ENCODE data around the gene MTCL1. TPM values are rescaled to one million over a fixed set of nuclear protein-coding genes. Genes with fewer than 3 reads are reported as not detected.

Gene MTCL1
- total RNA-seq, 1 experiment from 2014 or later = 50.1 TPM

GRCh38 chr18:8812631-8813030 is 107.3 kb downstream of the MTCL1 start:
- no peaks in the 10 kb centered on the region for H3K4me1 ChIP-seq (ENCODE audit: control insufficient read depth, insufficient read depth, low read length)
- in situ Hi-C loops (cut with HindIII; ENCODE audit: low pct_unique_long_range_greater_than_20kb, low sequenced_read_pairs) (no loop called here), intact Hi-C loops (cut with micrococcal nuclease; ENCODE audit: unreplicated experiment) (no loop called here)
- H3K9me3 ChIP-seq (ENCODE audit: control insufficient read depth, insufficient read depth, low read depth, low read length) = no peaks in the 10 kb centered on the region
- CTCF ChIA-PET = no interaction called here
- POLR2A ChIA-PET = no interaction called here
- BruUV-seq (replicated peaks) = no TSS peak
- DNase-seq (ENCODE audit: low read depth, low spot score) = no peak
- no peak for ATAC-seq
- no peaks in the 10 kb centered on the region for H3K27me3 ChIP-seq (ENCODE audit: control insufficient read depth, insufficient read depth, low read length)
- H3K36me3 ChIP-seq (ENCODE audit: control insufficient read depth, insufficient read depth, low read length) = peaks cover 12% of the 10 kb centered on the region
- no peak for TF ChIP-seq CTCF (IDR thresholded peaks at IDR 0.05)
- TF ChIP-seq TCF7L2 (IDR thresholded peaks at IDR 0.05; ENCODE audit: low read depth, low read length) = no peak
- no peak for TF ChIP-seq REST (IDR thresholded peaks at IDR 0.05; ENCODE audit: insufficient read depth in 1 of 2, low read depth in 2 of 2, low read length in 1 of 2)
- no peak for TF ChIP-seq POLR2AphosphoS5 (IDR thresholded peaks at IDR 0.05; ENCODE audit: low read depth, low read length)
- no peak for TF ChIP-seq SIN3A (IDR thresholded peaks at IDR 0.05; ENCODE audit: borderline replicate concordance, insufficient read depth, low read depth, low read length)
- H3K27ac ChIP-seq (ENCODE audit: low read length) = no peak overlapping the region
- H3K4me3 ChIP-seq (ENCODE audit: low read depth in 2 of 2, low read length in 2 of 2) = no peak overlapping the region

GRCh38 chr18:8813611-8814010 is 108.3 kb downstream of the MTCL1 start:
- no peak for ATAC-seq
- POLR2A ChIA-PET = no interaction called here
- H3K9me3 ChIP-seq (ENCODE audit: control insufficient read depth, insufficient read depth, low read depth, low read length) = no peaks in the 10 kb centered on the region
- no peak for DNase-seq (ENCODE audit: low read depth, low spot score)
- no peaks in the 10 kb centered on the region for H3K27me3 ChIP-seq (ENCODE audit: control insufficient read depth, insufficient read depth, low read length)
- peaks cover 12% of the 10 kb centered on the region for H3K36me3 ChIP-seq (ENCODE audit: control insufficient read depth, insufficient read depth, low read length)
- H3K27ac ChIP-seq (ENCODE audit: low read length) = no peak overlapping the region
- CTCF ChIA-PET = no interaction called here
- H3K4me3 ChIP-seq (ENCODE audit: low read depth in 2 of 2, low read length in 2 of 2) = no peak overlapping the region
- no peak for TF ChIP-seq TCF7L2 (IDR thresholded peaks at IDR 0.05; ENCODE audit: low read depth, low read length)
- no peak for TF ChIP-seq REST (IDR thresholded peaks at IDR 0.05; ENCODE audit: insufficient read depth in 1 of 2, low read depth in 2 of 2, low read length in 1 of 2)
- TF ChIP-seq SIN3A (IDR thresholded peaks at IDR 0.05; ENCODE audit: borderline replicate concordance, insufficient read depth, low read depth, low read length) = no peak
- TF ChIP-seq POLR2AphosphoS5 (IDR thresholded peaks at IDR 0.05; ENCODE audit: low read depth, low read length) = no peak
- TF ChIP-seq CTCF (IDR thresholded peaks at IDR 0.05) = no peak
- no TSS peak for BruUV-seq (replicated peaks)
- intact Hi-C loops (cut with micrococcal nuclease; ENCODE audit: unreplicated experiment) (no loop called here), in situ Hi-C loops (cut with HindIII; ENCODE audit: low pct_unique_long_range_greater_than_20kb, low sequenced_read_pairs) (no loop called here)
- no peaks in the 10 kb centered on the region for H3K4me1 ChIP-seq (ENCODE audit: control insufficient read depth, insufficient read depth, low read length)
